AG04449 (cell line): ENCODE data around the gene DCLRE1A.
"Not testable (repeated sequence)": the region's sequence is repeated elsewhere in the genome, so short reads cannot be mapped to it uniquely, and the experiment has no call there.

Experiments used
- CTCF ChIA-PET: fragments of 350-600 bp; formaldehyde crosslinking; extraction: SDS; loops from one replicate; lab custom pipeline; 2021; ENCODE audit warnings: antibody characterized with exemption; lab: Yijun Ruan, JAX
- POLR2A ChIA-PET: fragments of 400-600, 350-600 bp; formaldehyde crosslinking; extraction: SDS; loops from one replicate; lab custom pipeline; 2020; ENCODE audit warnings: antibody characterized with exemption, inconsistent platforms; lab: Yijun Ruan, JAX
- DNase-seq: peaks from one replicate; pipeline ENCODE4 v3.0.0-alpha.2; 2010; ENCODE audit warnings: low read depth, low spot score
- H3K4me3 ChIP-seq: 2 replicates; pipeline ENCODE4 v1.5.1; 2011; ENCODE audit warnings: low read depth, mild to moderate bottlenecking, control low read depth, low read length
- CTCF ChIP-seq: IDR thresholded peaks from one replicate; pipeline ENCODE4 v1.5.1; 2011; ENCODE audit warnings: mild to moderate bottlenecking, moderate library complexity, low read length, control low read depth, inconsistent platforms; ENCODE audit not compliant: insufficient read depth; ENCODE audit errors: missing control alignments

The DCLRE1A gene

DNA sequence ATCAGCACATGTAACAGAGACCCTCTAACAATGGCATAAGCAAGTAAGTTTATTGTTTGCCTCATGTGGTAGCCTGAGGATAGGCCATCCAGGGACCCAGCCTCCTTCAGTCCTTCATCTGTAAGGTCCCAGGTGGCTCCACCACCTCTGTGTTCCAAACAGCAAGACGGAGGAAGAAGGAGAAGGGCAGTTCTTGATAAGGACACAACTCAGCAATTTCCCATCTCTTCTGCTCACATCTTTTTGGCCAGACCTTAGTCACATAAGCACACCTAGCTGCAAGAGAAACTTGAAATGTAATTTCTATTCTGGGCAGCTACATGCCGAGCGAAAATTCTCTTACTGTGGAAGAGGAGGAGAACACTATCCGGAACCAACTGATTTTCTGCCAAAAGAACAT is 33.9 kb downstream of the DCLRE1A start:
- TF ChIP-seq CTCF = no peak
- ChIA-PET CTCF (no interaction called here), POLR2A (interaction anchor here (0.7 kb wide), 1 partner anchor 10 kb away, joined by 4 read pairs; no protein-coding TSS in a partner anchor)
- no peak for DNase-seq
- no peak overlapping the region for H3K4me3 ChIP-seq

DNA sequence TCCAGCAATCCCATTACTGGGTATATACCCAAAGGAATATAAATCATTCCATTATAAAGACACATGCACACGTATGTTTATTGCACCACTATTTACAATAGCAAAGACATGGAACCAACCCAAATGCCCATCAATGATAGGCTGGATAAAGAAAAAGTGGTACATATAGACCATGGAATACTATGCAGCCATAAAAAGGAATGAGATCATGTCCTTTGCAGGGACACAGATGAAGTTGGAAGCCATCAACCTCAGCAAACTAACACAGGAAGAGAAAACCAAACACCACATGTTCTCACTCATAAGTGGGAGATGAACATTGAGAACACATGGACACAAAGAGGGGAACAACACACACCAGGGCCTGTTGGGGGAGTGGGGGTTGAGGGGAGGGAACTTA is 39.2 kb downstream of the DCLRE1A start:
- DNase-seq, H3K4me3 ChIP-seq, POLR2A ChIA-PET: not testable (repeated sequence)
- CTCF ChIA-PET = interaction anchor here (1.7 kb wide), 1 partner anchor 12 kb away, joined by 3 read pairs; no protein-coding TSS in a partner anchor

DNA sequence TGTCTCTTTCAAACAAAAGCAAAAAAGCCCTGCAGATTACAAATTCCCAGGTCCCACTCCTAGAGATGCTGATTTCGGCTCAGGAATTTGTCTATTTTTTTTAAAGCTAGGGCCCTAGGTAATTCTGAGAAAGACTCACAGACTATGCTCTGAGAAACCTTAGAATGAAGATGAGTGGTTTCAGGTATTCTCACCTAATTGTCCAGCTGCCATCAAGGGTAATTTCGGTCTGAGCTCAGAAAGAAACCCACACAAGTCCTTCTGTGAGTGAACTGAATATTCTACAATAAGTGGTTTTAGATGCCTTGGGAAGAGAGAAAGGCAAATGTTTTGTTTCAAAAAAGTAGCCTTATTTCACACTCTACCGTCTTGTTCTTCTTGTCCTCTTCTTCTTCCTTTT is 45.7 kb downstream of the DCLRE1A start:
- no peak for DNase-seq
- CTCF ChIA-PET = interaction anchor here (1.7 to 14.1 kb wide), 2 partner anchors 9 to 297 kb away, joined by 6 to 335 read pairs; no protein-coding TSS in a partner anchor
- H3K4me3 ChIP-seq = no peak overlapping the region
- no peak for TF ChIP-seq CTCF
- POLR2A ChIA-PET = no interaction called here

DNA sequence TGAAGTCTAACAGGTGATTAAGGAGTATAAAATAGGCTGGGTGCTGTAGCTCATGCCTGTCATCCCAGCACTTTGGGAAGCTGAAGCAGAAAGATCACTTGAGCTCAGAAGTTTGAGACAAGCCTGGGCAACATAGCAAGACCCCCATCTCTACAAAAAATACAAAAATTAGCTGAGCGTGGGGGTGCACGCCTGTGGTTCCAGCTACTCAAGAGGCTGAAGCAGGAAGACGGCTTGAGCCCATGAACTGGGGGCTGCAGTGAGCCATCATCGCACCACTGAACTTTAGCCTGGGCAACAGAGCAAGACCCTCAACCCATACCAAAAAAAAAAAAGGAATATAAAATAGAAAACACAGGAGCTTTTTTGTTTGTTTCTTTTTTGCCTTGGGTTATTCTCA is 47.4 kb downstream of the DCLRE1A start:
- POLR2A ChIA-PET = no interaction called here
- no peak for TF ChIP-seq CTCF
- CTCF ChIA-PET = interaction anchor here (0.9 to 14.1 kb wide), 4 partner anchors 8 to 298 kb away, joined by 3 to 335 read pairs (median 3); no protein-coding TSS in a partner anchor

GRCh38 chr10:113802997-113803396 is 50.9 kb downstream of the DCLRE1A start:
- ChIA-PET POLR2A (no interaction called here), CTCF (interaction anchor here (0.8 to 14.1 kb wide), 4 partner anchors 12 to 330 kb away, joined by 3 to 335 read pairs (median 26); no protein-coding TSS in a partner anchor)
- no peak for DNase-seq
- no peak overlapping the region for H3K4me3 ChIP-seq
- no peak for TF ChIP-seq CTCF

More for the DNA sequence above, 47.4 kb downstream of the DCLRE1A start:
- DNase-seq = no peak
- no peak overlapping the region for H3K4me3 ChIP-seq

DNA sequence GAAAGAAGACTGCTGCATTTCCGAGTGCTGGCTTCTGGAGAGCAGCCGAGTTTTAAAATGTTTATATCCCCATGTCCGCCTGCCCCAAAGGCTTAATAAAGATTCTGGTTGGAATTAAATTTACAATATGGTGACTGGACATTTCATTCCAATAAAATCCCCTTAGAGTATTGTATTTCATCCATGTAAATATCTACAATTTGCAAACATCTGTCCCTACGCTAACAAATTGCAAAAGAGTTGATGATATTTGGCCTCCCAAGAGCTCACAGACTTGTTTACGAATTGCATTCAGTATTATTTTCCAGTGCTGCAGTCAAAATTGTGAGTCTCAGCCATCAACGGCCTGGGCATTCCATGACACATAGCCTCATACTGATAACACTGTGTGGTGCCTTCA is 52.3 kb downstream of the DCLRE1A start:
- CTCF ChIA-PET = interaction anchor here (0.5 to 14.1 kb wide), 7 partner anchors 10 to 303 kb away, joined by 3 to 335 read pairs (median 3); no protein-coding TSS in a partner anchor
- H3K4me3 ChIP-seq = no peak overlapping the region
- POLR2A ChIA-PET = no interaction called here
- TF ChIP-seq CTCF = no peak
- DNase-seq = no peak

GRCh38 chr10:113791691-113792090 is 62.2 kb downstream of the DCLRE1A start:
- no peak for DNase-seq
- H3K4me3 ChIP-seq = no peak overlapping the region
- ChIA-PET POLR2A (no interaction called here), CTCF (interaction anchor here (0.7 to 6.8 kb wide), 3 partner anchors 9 to 312 kb away, joined by 3 to 48 read pairs (median 4); no protein-coding TSS in a partner anchor)
- TF ChIP-seq CTCF = no peak
